Endothelial cell of umbilical vein (primary cell): Measurements from ENCODE around the gene CA4. TPM values are rescaled to one million over a fixed set of nuclear protein-coding genes. Genes with fewer than 3 reads are reported as not detected.

Experiments
- BruUV-seq: library from RNA; stranded (reverse); fragments of 400-500 nt; replicated peaks from 2 replicates; lab custom pipeline; 2021; lab: Mats Ljungman, UMichigan
- CTCF ChIA-PET: fragments of 300-600, 350-600 bp; sonication (Branson Sonifier 250); formaldehyde crosslinking; loops from one replicate; lab custom pipeline; 2021; ENCODE audit warnings: antibody characterized with exemption, inconsistent platforms; lab: Charles Lee
- POLR2A ChIA-PET: fragments of 300-600, 350-600 bp; sonication (Branson Sonifier 250); formaldehyde crosslinking; loops from one replicate; lab custom pipeline; 2021; ENCODE audit warnings: antibody characterized with exemption, inconsistent platforms; lab: Charles Lee
- DNase-seq: peaks from one replicate; pipeline ENCODE4 v3.0.0-alpha.2; 2011; ENCODE audit warnings: low read depth, low spot score
- FAIRE-seq: peaks from 2 replicates; lab custom pipeline; 2011; peaks lifted over from hg19 to GRCh38; lab: Jason Lieb, UNC
- H2AFZ ChIP-seq: 2 replicates; pipeline ENCODE4 v1.6.0; 2012; ENCODE audit warnings: low read depth, low read length, control low read depth, inconsistent platforms
- H3K27ac ChIP-seq: 2 replicates; pipeline ENCODE4 v1.5.1; 2011; ENCODE audit warnings: low read depth, mild to moderate bottlenecking, control low read depth, low read length, moderate library complexity; ENCODE audit not compliant: insufficient read depth
- H3K27me3 ChIP-seq, 2 experiments: 2 replicates each; pipeline versions ENCODE4 v1.6.0 to v1.6.1; 2011; ENCODE audit warnings: low read length in 2 of 2, mixed read lengths in 1 of 2; ENCODE audit not compliant: control insufficient read depth in 2 of 2, insufficient read depth in 2 of 2
- H3K36me3 ChIP-seq, 2 experiments: 2 replicates in 1 of 2; 3 replicates in 1 of 2; pipeline ENCODE4 v1.5.1; 2011; ENCODE audit warnings: low read length in 2 of 2, mild to moderate bottlenecking in 1 of 2, moderate library complexity in 1 of 2; ENCODE audit not compliant: control insufficient read depth in 2 of 2, insufficient read depth in 2 of 2; ENCODE audit errors: extremely low read depth in 1 of 2
- H3K4me1 ChIP-seq: 3 replicates; pipeline ENCODE4 v1.5.1; 2011; ENCODE audit warnings: mild to moderate bottlenecking, low read length; ENCODE audit not compliant: control insufficient read depth, insufficient read depth; ENCODE audit errors: extremely low read depth
- H3K4me2 ChIP-seq: 2 replicates; pipeline ENCODE4 v1.6.1; 2011; ENCODE audit warnings: low read length, control low read depth, mixed read lengths; ENCODE audit not compliant: insufficient read depth
- H3K4me3 ChIP-seq, 3 experiments: fragments of 200-600 bp in 1 of 3; sonication (generic), shearing (Covaris generic) in 1 of 3; replicated peaks in 1 of 3; 2 replicates each; pipeline ENCODE4 v1.5.1; 2011 to 2016; ENCODE audit warnings: control low read depth in 3 of 3, low read length in 3 of 3, mild to moderate bottlenecking in 2 of 3, inconsistent platforms in 1 of 3, low read depth in 1 of 3, moderate library complexity in 1 of 3; ENCODE audit not compliant: insufficient read depth in 1 of 3
- H3K79me2 ChIP-seq: 2 replicates; pipeline ENCODE4 v1.6.0; 2012; ENCODE audit warnings: low read length, inconsistent platforms; ENCODE audit not compliant: control insufficient read depth, insufficient read depth
- H3K9ac ChIP-seq: replicated peaks from 2 replicates; pipeline ENCODE3; 2011; ENCODE audit warnings: low read length, control low read depth; ENCODE audit not compliant: insufficient read depth; ENCODE audit errors: extremely low read depth
- H3K9me1 ChIP-seq: replicated peaks from 3 replicates; pipeline ENCODE4 v1.6.0; 2011; ENCODE audit warnings: mild to moderate bottlenecking, low read length; ENCODE audit not compliant: control insufficient read depth, insufficient read depth; ENCODE audit errors: extremely low read depth
- H3K9me3 ChIP-seq: replicated peaks from 2 replicates; pipeline ENCODE4 v1.5.1; 2012; ENCODE audit warnings: low read length, inconsistent platforms; ENCODE audit not compliant: control insufficient read depth, insufficient read depth
- H4K20me1 ChIP-seq: replicated peaks from 2 replicates; pipeline ENCODE3; 2011; ENCODE audit warnings: mild to moderate bottlenecking, low read length; ENCODE audit not compliant: control insufficient read depth, insufficient read depth; ENCODE audit errors: extremely low read depth
- CTCF ChIP-seq, 2 donors: IDR thresholded peaks; 1 replicate in 1 of 2; 2 replicates in 1 of 2; pipeline ENCODE4 v1.5.1; 2011; ENCODE audit warnings: low read length in 2 of 2, mild to moderate bottlenecking in 2 of 2, moderate library complexity in 2 of 2, control low read depth in 1 of 2, inconsistent platforms in 1 of 2, low read depth in 1 of 2; ENCODE audit not compliant: insufficient read depth in 1 of 2; ENCODE audit errors: extremely low read depth in 1 of 2
- EZH2 ChIP-seq: IDR thresholded peaks from 2 replicates; pipeline ENCODE4 v1.6.1; 2012; ENCODE audit warnings: borderline replicate concordance, low read depth, mild to moderate bottlenecking, moderate library complexity, low read length, inconsistent platforms; ENCODE audit not compliant: severe bottlenecking
- FOS ChIP-seq: IDR thresholded peaks from 2 replicates; pipeline ENCODE4 v1.6.1; 2011; ENCODE audit warnings: mild to moderate bottlenecking, low read length, moderate library complexity, borderline replicate concordance; ENCODE audit not compliant: insufficient read depth
- GATA2 ChIP-seq: IDR thresholded peaks from 2 replicates; pipeline ENCODE4 v1.7.0; 2011; ENCODE audit warnings: low read depth, mild to moderate bottlenecking, moderate library complexity, mixed read lengths, low read length; ENCODE audit not compliant: insufficient read length, insufficient read depth
- JUN ChIP-seq: IDR thresholded peaks from 2 replicates; pipeline ENCODE4 v1.6.1; 2011; ENCODE audit warnings: borderline replicate concordance, low read depth; ENCODE audit not compliant: insufficient read length, insufficient read depth
- MYC ChIP-seq: IDR thresholded peaks from one replicate; pipeline ENCODE4 v1.6.1; 2011; ENCODE audit warnings: mild to moderate bottlenecking, low read depth, low read length
- POLR2A ChIP-seq: IDR thresholded peaks from 2 replicates; pipeline ENCODE4 v1.6.1; 2012; ENCODE audit warnings: low read depth, mild to moderate bottlenecking, control low read depth, low read length
- POLR2AphosphoS5 ChIP-seq: IDR thresholded peaks from 2 replicates; pipeline ENCODE4 v1.6.1; 2012; ENCODE audit warnings: low read depth, mild to moderate bottlenecking, control low read depth, low read length, moderate library complexity; ENCODE audit not compliant: insufficient read depth
- dilution Hi-C: fragments of 300-500 bp; cut with MboI; formaldehyde crosslinking; loops from one replicate; pipeline ENCODE4 v1.15.0; 2019; ENCODE audit warnings: low sequenced_read_pairs; ENCODE audit not compliant: extremely low pct_ligation_motif_present
- intact Hi-C: fragments of 100-400 bp; cut with micrococcal nuclease; formaldehyde crosslinking; loops from one replicate; pipeline ENCODE4 v1.10.0; 2022
- polyA plus RNA-seq, 4 experiments: library from polyadenylated mRNA; depleted of rRNA in 3 of 4; stranded (reverse) in 3 of 4; unstranded in 1 of 4; fragments of >200 nt; gene quantifications; 2 replicates each; pipeline versions ENCODE4 v1.2.1 to v1.2.3, GENCODE V29; 2011 to 2012; ENCODE audit warnings: missing spikeins in 1 of 4
- total RNA-seq: library from RNA; stranded (reverse); gene quantifications from 2 replicates; pipeline ENCODE4 v1.2.3, GENCODE V29; 2021
- TF ChIP-seq, protein P1 (sequence below): IDR thresholded peaks from 2 replicates; pipeline ENCODE4 v1.6.1; 2011; ENCODE audit not compliant: insufficient read depth, insufficient read length

Gene CA4
- total and polyA plus RNA-seq, 2 donors (not counting 3 experiments of a cell fraction or from before 2014, with no cell fraction given): 0.17 to 0.29 TPM

DNA sequence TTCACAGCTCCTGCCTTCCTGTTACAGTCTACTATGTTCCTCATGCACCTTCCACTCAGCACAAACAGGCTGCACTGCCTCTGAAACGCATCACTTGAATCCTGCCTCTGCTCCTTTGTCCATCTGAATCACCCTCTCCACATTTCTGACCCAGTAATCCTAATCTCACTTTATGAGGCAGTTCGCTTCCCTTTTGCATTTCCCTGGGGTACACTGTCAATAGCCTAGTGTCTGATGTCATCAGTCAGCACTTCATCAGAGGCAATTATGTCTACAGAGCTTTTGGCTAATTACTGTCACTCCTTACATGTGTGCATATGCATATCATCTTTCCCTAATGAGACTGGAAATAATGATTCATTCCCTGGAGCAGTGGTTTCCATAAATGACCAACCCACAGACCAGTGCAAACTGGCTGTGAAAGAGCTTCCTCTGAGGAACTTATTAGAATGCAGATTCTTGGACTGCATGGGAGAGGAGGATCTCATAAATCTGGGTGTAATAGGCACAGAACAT, 23.6 kb downstream of the CA4 start:
- Histone ChIP-seq H3K4me2 (no peak overlapping the region), H3K27ac (no peak overlapping the region), H3K9me3 (no peaks in the 10 kb centered on the region), H3K9me1 (no peaks in the 10 kb centered on the region), H3K9ac (no peak overlapping the region), H3K4me3 (no peak overlapping the region), H4K20me1 (no peaks in the 10 kb centered on the region), H2AFZ (no peak overlapping the region), H3K36me3 (no peaks in the 10 kb centered on the region), H3K79me2 (no peaks in the 10 kb centered on the region), H3K27me3 (no peaks in the 10 kb centered on the region), H3K4me1 (peaks cover 20% of the 10 kb centered on the region)
- dilution Hi-C loops: no loop called here
- DNase-seq (no peak), FAIRE-seq (no peak)
- ChIA-PET POLR2A (no interaction called here), CTCF (interaction anchor here (0.7 to 2.9 kb wide), 3 partner anchors 30 to 34 kb away, joined by 3 to 26 read pairs (median 5); no protein-coding TSS in a partner anchor)
- no peak for TF ChIP-seq POLR2A
- TF ChIP-seq GATA2: no peak
- TF ChIP-seq JUN: no peak
- TF ChIP-seq MYC: no peak
- TF ChIP-seq FOS: no peak
- no TSS peak for BruUV-seq
- intact Hi-C loops: loop anchor here (5.0 kb wide), 1 partner anchor 219 kb away; the partner anchor contains the start of gene USP32

GRCh38 chr17:60174035-60174434, 24.3 kb downstream of the CA4 start:
- H3K4me1 ChIP-seq: peaks cover 19% of the 10 kb centered on the region
- ChIA-PET CTCF (interaction anchor here (0.7 to 2.9 kb wide), 4 partner anchors 31 to 34 kb away, joined by 3 to 26 read pairs (median 11); no protein-coding TSS in a partner anchor), POLR2A (no interaction called here)
- no peaks in the 10 kb centered on the region for H3K9me1 ChIP-seq
- no peak for TF ChIP-seq POLR2A
- no peak for TF ChIP-seq CTCF (IDR thresholded peaks at IDR 0.05; ENCODE audit: extremely low read depth in 1 of 2, insufficient read depth in 1 of 2, low read depth in 1 of 2, low read length in 2 of 2)
- no peak for TF ChIP-seq JUN
- TF ChIP-seq, protein P1, sequence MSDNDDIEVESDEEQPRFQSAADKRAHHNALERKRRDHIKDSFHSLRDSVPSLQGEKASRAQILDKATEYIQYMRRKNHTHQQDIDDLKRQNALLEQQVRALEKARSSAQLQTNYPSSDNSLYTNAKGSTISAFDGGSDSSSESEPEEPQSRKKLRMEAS: no peak
- TF ChIP-seq EZH2: no peak
- TF ChIP-seq FOS: no peak
- TF ChIP-seq MYC: no peak
- TF ChIP-seq GATA2: no peak
- no peak for TF ChIP-seq POLR2AphosphoS5
- no peak overlapping the region for H3K9ac ChIP-seq
- H3K4me3 ChIP-seq: no peak overlapping the region
- no peak overlapping the region for H2AFZ ChIP-seq
- no peak overlapping the region for H3K4me2 ChIP-seq
- no peak overlapping the region for H3K27ac ChIP-seq
- intact Hi-C loops: loop anchor here (1.0 to 5.0 kb wide), 2 partner anchors 31 to 218 kb away; partner anchors contain the start of gene USP32
- DNase-seq: no peak
- H4K20me1 ChIP-seq: no peaks in the 10 kb centered on the region
- no TSS peak for BruUV-seq
- no peaks in the 10 kb centered on the region for H3K79me2 ChIP-seq
- FAIRE-seq: no peak
- H3K9me3 ChIP-seq: no peaks in the 10 kb centered on the region
- no peaks in the 10 kb centered on the region for H3K27me3 ChIP-seq
- dilution Hi-C loops: no loop called here
- no peaks in the 10 kb centered on the region for H3K36me3 ChIP-seq
